Vagina (tissue), 2 donors: ENCODE results near the gene CBFA2T2. TPM values are rescaled to one million over a fixed set of nuclear protein-coding genes. Genes with fewer than 3 reads are reported as not detected.
A peak's percentile ranks its signal among the peaks of the same experiment; 100 is the strongest.

ENCODE experiments used
- DNase-seq, 2 donors: peaks; one replicate each; pipeline ENCODE4 v3.0.0-alpha.2; 2017; ENCODE audit errors: extremely low spot score in 2 of 2
- H3K27ac ChIP-seq: fragments of 200-600 bp; sonication (generic); one replicate; pipeline ENCODE4 v1.5.1; 2019
- H3K27me3 ChIP-seq: fragments of 200-600 bp; sonication (generic); one replicate; pipeline ENCODE4 v1.5.1; 2019
- H3K36me3 ChIP-seq, 2 donors: fragments of 200-600 bp; sonication (generic); one replicate each; pipeline ENCODE4 v1.5.1; 2017 to 2019
- H3K4me1 ChIP-seq: fragments of 200-600 bp; sonication (generic); one replicate; pipeline ENCODE4 v1.5.1; 2019
- H3K4me3 ChIP-seq, 2 donors: fragments of 200-600 bp; sonication (generic); 1 replicate in 1 of 2; 2 replicates in 1 of 2; pipeline ENCODE4 v1.5.1; 2016 to 2019
- H3K9me3 ChIP-seq: fragments of 200-600 bp; sonication (generic); one replicate; pipeline ENCODE4 v1.5.1; 2019
- CTCF ChIP-seq, 3 experiments: fragments of 450-650 bp in 2 of 3; fragments of 200-600 bp in 1 of 3; sonication (generic) in 1 of 3; IDR thresholded peaks; one replicate each; pipeline ENCODE4 v1.5.1; 2017 to 2019; ENCODE audit warnings: antibody characterized with exemption in 3 of 3, mild to moderate bottlenecking in 2 of 3, moderate library complexity in 2 of 3
- POLR2A ChIP-seq, 2 donors: fragments of 450-650 bp; IDR thresholded peaks; one replicate each; pipeline ENCODE4 v1.6.1; 2017; ENCODE audit warnings: antibody characterized with exemption in 2 of 2, mild to moderate bottlenecking in 2 of 2, moderate library complexity in 2 of 2
- POLR2AphosphoS5 ChIP-seq, 2 donors: sonication (generic); formaldehyde crosslinking; IDR thresholded peaks; one replicate each; pipeline ENCODE4 v1.9.0; 2017; ENCODE audit warnings: antibody characterized with exemption in 2 of 2, mild to moderate bottlenecking in 2 of 2, low read depth in 1 of 2; ENCODE audit not compliant: insufficient read depth in 1 of 2
- intact Hi-C: fragments of 100-400 bp; cut with DNase I; formaldehyde crosslinking; loops from one replicate; pipeline ENCODE4 v1.15.1; 2023
- total RNA-seq: library from RNA; depleted of rRNA; stranded (reverse); fragments of >200 nt; gene quantifications from one replicate; pipeline ENCODE4 v1.2.3, GENCODE V29; 2016

The CBFA2T2 gene
- total RNA-seq, 1 donor from 2014 or later: 34.9 TPM

GRCh38 chr20:33541074-33541473 is 51.2 kb downstream of the CBFA2T2 start:
- Histone ChIP-seq H3K9me3 (no peaks in the 10 kb centered on the region), H3K36me3 (no peaks in the 10 kb centered on the region), H3K4me3 (no peak overlapping the region), H3K4me1 (peaks cover 25% of the 10 kb centered on the region), H3K27ac (no peak overlapping the region), H3K27me3 (no peaks in the 10 kb centered on the region)
- DNase-seq: no peak
- intact Hi-C loops: no loop called here
- TF ChIP-seq POLR2A (IDR thresholded peaks at IDR 0.05): no peak
- TF ChIP-seq POLR2AphosphoS5 (IDR thresholded peaks at IDR 0.05; ENCODE audit: insufficient read depth in 1 of 2, low read depth in 1 of 2): no peak
- TF ChIP-seq CTCF (IDR thresholded peaks at IDR 0.05): no peak

- intact Hi-C loops: no loop called here
- TF ChIP-seq CTCF (IDR thresholded peaks at IDR 0.05): no peak
- Histone ChIP-seq H3K36me3 (no peaks in the 10 kb centered on the region), H3K4me3 (no peak overlapping the region), H3K27ac (no peak overlapping the region), H3K27me3 (no peaks in the 10 kb centered on the region), H3K9me3 (no peaks in the 10 kb centered on the region), H3K4me1 (peaks cover 25% of the 10 kb centered on the region)
- DNase-seq: no peak
Observed at GRCh38 chr20:33541797-33542196, 51.9 kb downstream of the CBFA2T2 start.

- Histone ChIP-seq H3K9me3 (no peaks in the 10 kb centered on the region), H3K27me3 (no peaks in the 10 kb centered on the region), H3K4me3 (no peak overlapping the region), H3K36me3 (peaks cover 0 to 3% of the 10 kb centered on the region in 2 donors), H3K4me1 (peaks cover 8% of the 10 kb centered on the region), H3K27ac (no peak overlapping the region)
- intact Hi-C loops: no loop called here
- TF ChIP-seq CTCF (IDR thresholded peaks at IDR 0.05): no peak
- TF ChIP-seq POLR2A (IDR thresholded peaks at IDR 0.05): no peak
- no peak for TF ChIP-seq POLR2AphosphoS5 (IDR thresholded peaks at IDR 0.05; ENCODE audit: insufficient read depth in 1 of 2, low read depth in 1 of 2)
- DNase-seq: no peak
Observed at GRCh38 chr20:33545763-33546162, 55.9 kb downstream of the CBFA2T2 start.

GRCh38 chr20:33549229-33549999 is 59.5 kb downstream of the CBFA2T2 start:
- H3K4me1 ChIP-seq: peaks cover 26% of the 10 kb centered on the region
- H3K36me3 ChIP-seq: peaks cover 0 to 4% of the 10 kb centered on the region in 2 donors
- no peak overlapping the region for H3K27ac ChIP-seq
- H3K27me3 ChIP-seq: no peaks in the 10 kb centered on the region
- H3K4me3 ChIP-seq: no peak overlapping the region
- DNase-seq: no peak
- H3K9me3 ChIP-seq: no peaks in the 10 kb centered on the region
- TF ChIP-seq POLR2A (IDR thresholded peaks at IDR 0.05) (no peak), CTCF (IDR thresholded peaks at IDR 0.05) (no peak), POLR2AphosphoS5 (IDR thresholded peaks at IDR 0.05; ENCODE audit: insufficient read depth in 1 of 2, low read depth in 1 of 2) (no peak)
- intact Hi-C loops: no loop called here

GRCh38 chr20:33551778-33552177 is 61.9 kb downstream of the CBFA2T2 start:
- Histone ChIP-seq H3K9me3 (no peaks in the 10 kb centered on the region), H3K27ac (peak overlapping the region; percentile 33), H3K4me1 (peaks cover 41% of the 10 kb centered on the region), H3K36me3 (peaks cover 0 to 4% of the 10 kb centered on the region in 2 donors), H3K27me3 (no peaks in the 10 kb centered on the region), H3K4me3 (no peak overlapping the region)
- DNase-seq: no peak
- intact Hi-C loops: no loop called here
- TF ChIP-seq POLR2AphosphoS5 (IDR thresholded peaks at IDR 0.05; ENCODE audit: insufficient read depth in 1 of 2, low read depth in 1 of 2) (no peak), POLR2A (IDR thresholded peaks at IDR 0.05) (no peak), CTCF (IDR thresholded peaks at IDR 0.05) (no peak)
